Stimulated activated naive CD8-positive, alpha-beta T cell treated with anti-CD3 and anti-CD28 coated beads, Interleukin-15, amount 100 ng/mL, for 72 hours (primary cell): ENCODE data around the gene HS2ST1.

Experiments
- ATAC-seq: fragments of 150-1000 bp; cut with Tn5 transposase; 2 replicates; pipeline ENCODE4 v1.10.0; 2021; ENCODE audit warnings: mild to moderate bottlenecking, moderate library complexity
- DNase-seq, 2 donors: peaks; one replicate each; pipeline ENCODE4 v3.0.0; 2021 to 2022
- H3K27ac Mint-ChIP-seq, 2 donors: one replicate each; pipeline ENCODE4 v1.8.0; 2022; ENCODE audit warnings: mild to moderate bottlenecking in 2 of 2, mixed read lengths in 2 of 2, moderate library complexity in 2 of 2
- H3K27me3 Mint-ChIP-seq: one replicate; pipeline ENCODE4 v1.8.0; 2022; ENCODE audit warnings: mixed read lengths
- H3K4me1 Mint-ChIP-seq: one replicate; pipeline ENCODE4 v1.8.0; 2022; ENCODE audit warnings: mild to moderate bottlenecking, mixed read lengths
- H3K4me3 Mint-ChIP-seq, 2 donors: one replicate each; pipeline ENCODE4 v1.8.0; 2022; ENCODE audit warnings: mild to moderate bottlenecking in 2 of 2, mixed read lengths in 2 of 2, moderate library complexity in 1 of 2
- H3K9me3 Mint-ChIP-seq, 2 donors: one replicate each; pipeline ENCODE4 v1.8.0; 2022; ENCODE audit warnings: mixed read lengths in 2 of 2

Gene HS2ST1

GRCh38 chr1:87130438-87130837 is 216.0 kb downstream of the HS2ST1 start:
- Mint-ChIP-seq H3K4me1 (peaks cover 16% of the 10 kb centered on the region), H3K9me3 (no peaks in the 10 kb centered on the region), H3K27ac (no peak overlapping the region), H3K27me3 (peaks cover 82% of the 10 kb centered on the region), H3K4me3 (no peak overlapping the region)
- no peak for DNase-seq
- no peak for ATAC-seq

GRCh38 chr1:87131809-87132283 is 217.4 kb downstream of the HS2ST1 start:
- DNase-seq (peak; percentile 72 to 73), ATAC-seq (peak; percentile 92)
- Mint-ChIP-seq H3K4me3 (peak overlapping the region; percentile 79 to 85), H3K9me3 (no peaks in the 10 kb centered on the region), H3K27ac (peak overlapping the region; percentile 43 to 78), H3K4me1 (peaks cover 16% of the 10 kb centered on the region), H3K27me3 (peaks cover 88% of the 10 kb centered on the region)

- Mint-ChIP-seq H3K27me3 (peaks cover 91% of the 10 kb centered on the region), H3K9me3 (no peaks in the 10 kb centered on the region), H3K4me3 (peak overlapping the region; percentile 79 to 85), H3K4me1 (peaks cover 16% of the 10 kb centered on the region), H3K27ac (peak overlapping the region in 1 of 2 donors; percentile 78)
- DNase-seq (no peak), ATAC-seq (peak; percentile 74)
Measured at GRCh38 chr1:87132284-87132870, 217.9 kb downstream of the HS2ST1 start.

- H3K9me3 Mint-ChIP-seq, result no peaks in the 10 kb centered on the region
- peaks cover 87% of the 10 kb centered on the region for H3K27me3 Mint-ChIP-seq
- H3K4me3 Mint-ChIP-seq, result peak overlapping the region in 1 of 2 donors; percentile 24
- ATAC-seq (no peak), DNase-seq (no peak)
- peaks cover 16% of the 10 kb centered on the region for H3K4me1 Mint-ChIP-seq
- no peak overlapping the region for H3K27ac Mint-ChIP-seq
Measured at GRCh38 chr1:87134061-87134460, 219.6 kb downstream of the HS2ST1 start.

GRCh38 chr1:87134625-87135328 is 220.3 kb downstream of the HS2ST1 start:
- H3K4me1 Mint-ChIP-seq, result peaks cover 16% of the 10 kb centered on the region
- H3K9me3 Mint-ChIP-seq, result no peaks in the 10 kb centered on the region
- ATAC-seq, result no peak
- DNase-seq, result no peak
- H3K27me3 Mint-ChIP-seq, result peaks cover 80% of the 10 kb centered on the region
- H3K4me3 Mint-ChIP-seq, result no peak overlapping the region
- H3K27ac Mint-ChIP-seq, result no peak overlapping the region

DNA sequence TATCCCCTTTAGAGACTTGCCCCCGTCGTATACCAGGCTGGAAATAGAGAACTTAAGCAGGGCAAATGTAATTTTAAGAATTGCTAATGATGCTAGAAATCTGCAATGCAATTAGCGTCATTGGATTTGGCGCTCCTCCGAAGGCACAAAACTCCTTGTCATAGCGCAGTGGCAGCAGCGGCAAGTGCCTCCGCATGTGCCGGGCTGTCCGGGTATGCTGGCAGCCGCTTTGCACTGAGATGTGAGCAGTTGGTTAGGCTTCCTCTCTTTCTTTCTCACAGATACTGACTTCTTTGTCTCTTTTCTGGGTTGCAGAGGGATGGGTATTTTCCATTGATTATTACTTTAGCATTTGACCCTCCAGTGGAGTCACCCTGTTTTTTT is 220.9 kb downstream of the HS2ST1 start:
- ATAC-seq (no peak), DNase-seq (no peak)
- Mint-ChIP-seq H3K4me3 (no peak overlapping the region), H3K27ac (no peak overlapping the region), H3K27me3 (peaks cover 75% of the 10 kb centered on the region), H3K9me3 (no peaks in the 10 kb centered on the region), H3K4me1 (peaks cover 16% of the 10 kb centered on the region)

DNA sequence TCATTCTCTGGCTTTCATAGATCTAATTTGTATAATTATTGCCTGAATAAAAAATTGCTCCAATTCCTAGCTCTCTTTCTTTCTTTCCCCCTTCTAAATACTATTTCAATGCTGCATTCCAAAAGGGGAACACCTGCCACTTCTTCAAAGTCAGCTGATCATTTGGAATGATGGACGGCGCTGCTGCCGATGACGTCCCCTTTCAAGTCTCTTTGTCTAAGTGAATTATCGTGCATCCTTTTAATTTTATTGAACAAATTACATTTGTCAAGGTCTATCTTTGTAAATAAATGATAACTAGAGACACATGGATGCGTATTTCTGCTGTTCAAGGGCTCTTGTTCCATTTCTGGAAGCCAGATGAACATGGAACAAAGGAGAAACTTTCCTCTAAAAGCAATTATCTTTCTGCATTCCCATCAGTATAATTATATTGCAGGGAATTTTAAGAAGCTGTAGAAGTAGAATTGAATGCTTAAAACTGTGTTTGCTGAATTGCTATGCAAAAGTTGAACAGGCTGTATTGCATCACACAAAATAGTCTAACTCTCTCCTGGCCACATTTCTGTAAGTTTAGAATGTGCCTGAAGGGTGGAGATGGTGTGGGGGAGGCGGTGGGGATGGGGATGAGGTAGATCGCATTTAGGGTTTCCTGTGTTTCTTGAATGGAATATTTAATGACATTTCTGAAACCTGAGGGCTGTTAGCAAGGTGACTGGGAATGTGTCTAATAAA is 222.3 kb downstream of the HS2ST1 start:
- no peak for ATAC-seq
- Mint-ChIP-seq H3K4me3 (no peak overlapping the region), H3K9me3 (no peaks in the 10 kb centered on the region), H3K27ac (no peak overlapping the region), H3K4me1 (peaks cover 12% of the 10 kb centered on the region), H3K27me3 (peaks cover 60% of the 10 kb centered on the region)
- DNase-seq, result no peak

DNA sequence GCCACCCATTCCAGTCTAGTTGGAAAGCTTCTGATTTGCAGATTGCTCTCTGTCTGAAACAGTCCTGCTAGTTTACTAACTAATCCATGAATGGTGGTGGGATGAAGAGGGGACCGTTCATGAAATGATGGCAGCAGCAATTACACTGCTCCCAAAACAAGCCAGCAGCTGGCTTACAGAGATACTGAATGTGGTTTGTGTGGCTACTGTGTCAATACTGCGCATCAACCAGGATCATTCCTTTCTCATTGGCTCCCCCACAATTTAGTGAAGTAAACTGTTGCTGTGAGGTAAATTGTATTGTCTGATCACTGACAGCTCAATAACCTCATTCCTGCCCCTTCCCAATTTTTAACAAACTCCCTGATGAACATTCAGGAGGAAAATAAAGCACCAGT is 222.9 kb downstream of the HS2ST1 start:
- Mint-ChIP-seq H3K27ac (no peak overlapping the region), H3K4me1 (peaks cover 6% of the 10 kb centered on the region), H3K4me3 (no peak overlapping the region), H3K9me3 (no peaks in the 10 kb centered on the region), H3K27me3 (peaks cover 55% of the 10 kb centered on the region)
- DNase-seq (no peak), ATAC-seq (no peak)

DNA sequence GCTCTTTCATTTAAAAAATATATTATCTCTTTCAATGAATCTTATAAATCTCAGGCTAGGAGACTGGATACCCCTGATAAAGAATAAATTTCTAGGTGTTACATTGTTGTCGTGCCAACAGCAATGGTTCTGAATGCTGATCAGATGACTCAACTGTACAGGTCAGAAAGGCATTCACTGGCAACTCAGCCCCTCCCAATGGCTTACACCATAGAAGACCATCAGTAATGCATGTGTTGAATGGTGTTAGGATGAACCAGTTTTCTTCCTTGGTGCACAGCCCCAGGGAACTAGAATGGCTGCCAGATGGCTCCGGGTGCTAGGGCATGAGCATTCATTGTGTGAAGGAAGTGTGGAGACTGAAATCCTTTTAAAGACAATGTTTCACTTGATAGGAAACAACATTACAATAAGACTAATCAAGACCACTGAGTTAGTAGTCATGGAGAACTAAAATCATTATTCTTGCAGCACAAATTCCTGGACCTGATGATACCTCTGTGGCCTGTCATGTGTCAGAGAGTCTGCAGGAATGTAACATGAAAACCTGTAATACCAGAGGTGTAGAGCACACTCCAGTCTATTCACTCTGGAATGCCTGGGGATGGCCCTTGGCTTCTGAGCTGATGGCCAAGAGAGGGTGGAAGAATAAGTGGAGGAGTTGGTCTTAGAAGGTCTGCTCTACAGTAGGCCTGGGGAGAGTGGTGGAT is 226.6 kb downstream of the HS2ST1 start:
- DNase-seq (no peak), ATAC-seq (no peak)
- no peak overlapping the region for H3K27ac Mint-ChIP-seq
- H3K4me1 Mint-ChIP-seq, result no peaks in the 10 kb centered on the region
- H3K4me3 Mint-ChIP-seq, result no peak overlapping the region
- H3K27me3 Mint-ChIP-seq, result peaks cover 45% of the 10 kb centered on the region
- H3K9me3 Mint-ChIP-seq, result no peaks in the 10 kb centered on the region

DNA sequence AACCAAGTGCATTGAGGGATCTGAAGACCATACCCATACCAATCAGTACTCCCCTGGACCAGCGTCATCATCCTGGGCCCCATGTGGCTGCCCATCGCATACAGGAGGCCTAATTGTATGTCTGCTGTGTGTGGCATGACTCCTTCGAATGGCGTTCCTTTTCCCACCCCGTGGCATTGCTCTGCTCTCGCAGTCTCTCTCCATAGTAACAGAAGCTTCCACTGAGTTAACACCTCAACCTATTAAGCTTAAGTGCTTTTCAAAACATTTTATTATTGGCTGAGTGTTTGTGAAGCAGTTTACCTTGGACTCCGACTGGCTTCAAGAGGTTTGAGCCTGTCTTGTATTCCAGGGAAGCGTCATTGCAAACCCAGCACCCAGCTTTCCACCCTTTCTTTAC is 227.1 kb downstream of the HS2ST1 start:
- Mint-ChIP-seq H3K4me1 (no peaks in the 10 kb centered on the region), H3K4me3 (no peak overlapping the region), H3K27ac (no peak overlapping the region), H3K9me3 (no peaks in the 10 kb centered on the region), H3K27me3 (peaks cover 46% of the 10 kb centered on the region)
- ATAC-seq (no peak), DNase-seq (no peak)

GRCh38 chr1:87143413-87144135 is 229.1 kb downstream of the HS2ST1 start:
- Mint-ChIP-seq H3K4me3 (no peak overlapping the region), H3K9me3 (no peaks in the 10 kb centered on the region), H3K27me3 (peaks cover 43% of the 10 kb centered on the region), H3K4me1 (no peaks in the 10 kb centered on the region), H3K27ac (no peak overlapping the region)
- DNase-seq, result no peak
- ATAC-seq, result no peak

- Mint-ChIP-seq H3K4me3 (no peak overlapping the region), H3K27me3 (peaks cover 52% of the 10 kb centered on the region), H3K9me3 (no peaks in the 10 kb centered on the region), H3K4me1 (no peaks in the 10 kb centered on the region), H3K27ac (no peak overlapping the region)
- ATAC-seq (no peak), DNase-seq (no peak)
Measured at GRCh38 chr1:87144316-87144895, 230.0 kb downstream of the HS2ST1 start.

- Mint-ChIP-seq H3K9me3 (no peaks in the 10 kb centered on the region), H3K27me3 (peaks cover 55% of the 10 kb centered on the region), H3K4me1 (no peaks in the 10 kb centered on the region), H3K27ac (no peak overlapping the region), H3K4me3 (no peak overlapping the region)
- DNase-seq (no peak), ATAC-seq (no peak)
Measured at GRCh38 chr1:87144981-87145380, 230.5 kb downstream of the HS2ST1 start.

DNA sequence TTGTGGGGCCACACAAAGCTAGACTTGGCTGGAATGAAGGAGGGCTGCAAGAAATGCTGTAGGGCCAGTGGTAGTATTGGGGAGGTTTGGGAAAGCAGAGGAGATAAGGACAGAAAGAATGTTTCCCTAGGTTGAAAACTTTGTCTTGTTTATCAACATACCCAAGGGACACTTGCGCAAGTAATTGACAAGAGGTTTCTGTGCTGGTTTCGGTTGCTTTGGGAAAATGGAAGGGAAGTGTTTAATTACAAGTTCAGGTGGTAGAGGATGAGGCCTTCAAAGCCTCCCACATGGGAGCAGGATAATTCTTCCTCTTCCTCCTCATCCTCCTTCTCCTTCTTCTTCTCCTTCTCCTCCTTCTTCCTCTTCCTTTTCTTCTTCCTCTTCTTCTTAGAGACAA is 232.1 kb downstream of the HS2ST1 start:
- Mint-ChIP-seq H3K4me3 (no peak overlapping the region), H3K4me1 (peaks cover 8% of the 10 kb centered on the region), H3K9me3 (no peaks in the 10 kb centered on the region), H3K27ac (no peak overlapping the region), H3K27me3 (peaks cover 66% of the 10 kb centered on the region)
- DNase-seq, result no peak
- no peak for ATAC-seq

DNA sequence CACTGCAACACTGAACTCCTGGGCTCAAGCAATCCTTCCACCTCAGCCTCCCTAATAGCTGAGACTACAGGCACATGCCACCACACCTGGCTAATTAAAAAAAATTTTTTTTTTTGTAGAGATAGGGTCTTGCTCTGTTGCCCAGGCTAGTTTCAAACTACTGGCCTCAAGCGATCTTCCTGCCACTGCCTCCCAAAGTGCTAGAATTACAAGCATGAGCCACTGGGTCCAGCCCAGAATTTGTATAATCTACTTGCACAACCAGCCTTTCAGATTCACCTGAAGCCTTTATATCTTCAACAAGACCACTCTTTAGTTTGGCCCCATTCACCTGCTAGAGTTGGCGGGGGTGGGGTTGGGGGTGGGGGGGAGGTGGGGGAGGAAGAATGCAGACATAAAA is 232.6 kb downstream of the HS2ST1 start:
- Mint-ChIP-seq H3K27ac (no peak overlapping the region), H3K9me3 (no peaks in the 10 kb centered on the region), H3K4me1 (peaks cover 13% of the 10 kb centered on the region), H3K27me3 (peaks cover 69% of the 10 kb centered on the region), H3K4me3 (no peak overlapping the region)
- ATAC-seq (no peak), DNase-seq (no peak)
